Measurements from ENCODE around the gene RASSF7. TPM values are rescaled to one million over a fixed set of nuclear protein-coding genes. Genes with fewer than 3 reads are reported as not detected.
A peak's percentile ranks its signal among the peaks of the same experiment; 100 is the strongest.

RASSF7 gene
- total RNA-seq, 4 donors from 2014 or later = 0.56 to 2.4 (median 0.70) TPM

DNA sequence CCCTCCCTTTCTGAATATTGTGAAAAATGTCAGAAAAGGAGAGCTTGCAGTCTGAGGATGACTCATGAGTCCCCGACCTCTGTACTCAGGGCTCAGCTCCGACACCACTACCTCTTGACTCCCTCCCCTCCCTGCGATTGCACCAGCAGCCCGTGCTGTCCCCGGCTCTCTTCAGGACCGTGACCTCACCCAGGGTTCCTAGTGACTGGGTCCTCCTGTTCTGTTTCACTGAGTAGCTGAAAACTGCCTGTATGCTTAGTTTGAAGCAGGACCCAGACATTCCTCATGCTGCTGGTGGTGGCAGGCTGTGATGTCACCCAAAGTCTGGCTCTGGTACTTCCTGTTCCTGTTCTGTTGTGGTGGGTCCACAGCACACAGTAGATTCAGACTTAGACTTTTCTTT lies 27.2 kb downstream of the RASSF7 start:
- in situ Hi-C loops (cut with MboI; ENCODE audit: low sequenced_read_pairs in 4 of 4) = no loop called here
- TF ChIP-seq, protein P1, sequence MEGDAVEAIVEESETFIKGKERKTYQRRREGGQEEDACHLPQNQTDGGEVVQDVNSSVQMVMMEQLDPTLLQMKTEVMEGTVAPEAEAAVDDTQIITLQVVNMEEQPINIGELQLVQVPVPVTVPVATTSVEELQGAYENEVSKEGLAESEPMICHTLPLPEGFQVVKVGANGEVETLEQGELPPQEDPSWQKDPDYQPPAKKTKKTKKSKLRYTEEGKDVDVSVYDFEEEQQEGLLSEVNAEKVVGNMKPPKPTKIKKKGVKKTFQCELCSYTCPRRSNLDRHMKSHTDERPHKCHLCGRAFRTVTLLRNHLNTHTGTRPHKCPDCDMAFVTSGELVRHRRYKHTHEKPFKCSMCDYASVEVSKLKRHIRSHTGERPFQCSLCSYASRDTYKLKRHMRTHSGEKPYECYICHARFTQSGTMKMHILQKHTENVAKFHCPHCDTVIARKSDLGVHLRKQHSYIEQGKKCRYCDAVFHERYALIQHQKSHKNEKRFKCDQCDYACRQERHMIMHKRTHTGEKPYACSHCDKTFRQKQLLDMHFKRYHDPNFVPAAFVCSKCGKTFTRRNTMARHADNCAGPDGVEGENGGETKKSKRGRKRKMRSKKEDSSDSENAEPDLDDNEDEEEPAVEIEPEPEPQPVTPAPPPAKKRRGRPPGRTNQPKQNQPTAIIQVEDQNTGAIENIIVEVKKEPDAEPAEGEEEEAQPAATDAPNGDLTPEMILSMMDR (IDR thresholded peaks at IDR 0.05 in 4 of 5, conservative IDR thresholded peaks at IDR 0.05 in 1 of 5) = no peak
- no peak for TF ChIP-seq POLR2A (IDR thresholded peaks at IDR 0.05)
- ATAC-seq = peak in 1 of 2 donors; percentile 24
- H3K36me3 ChIP-seq = peaks cover 0 to 64% of the 10 kb centered on the region in 2 donors
- H3K4me3 ChIP-seq = no peak overlapping the region
- no peaks in the 10 kb centered on the region for H3K4me1 ChIP-seq
- H3K27me3 ChIP-seq = no peaks in the 10 kb centered on the region
- no peak overlapping the region for H3K27ac ChIP-seq
- intact Hi-C loops (cut with DNase I; ENCODE audit: low total_unique reads) = no loop called here
- H3K9me3 ChIP-seq = no peaks in the 10 kb centered on the region
- no peak for DNase-seq

DNA sequence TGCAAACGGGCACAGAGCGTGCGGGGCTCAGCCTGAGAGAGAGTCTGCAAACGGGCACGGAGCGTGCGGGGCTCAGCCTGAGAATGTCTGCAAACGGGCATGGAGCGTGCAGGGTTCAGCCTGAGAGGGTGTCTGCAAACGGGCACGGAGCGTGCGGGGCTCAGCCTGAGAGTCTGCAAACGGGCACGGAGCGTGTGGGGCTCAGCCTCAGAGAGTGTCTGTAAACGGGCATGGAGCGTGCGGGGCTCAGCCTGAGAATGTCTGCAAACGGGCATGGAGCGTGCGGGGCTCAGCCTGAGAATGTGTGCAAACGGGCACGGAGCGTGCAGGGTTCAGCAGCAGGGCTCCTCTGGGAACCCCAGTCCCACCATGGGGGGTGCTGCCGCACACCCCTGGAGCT lies 29.0 kb downstream of the RASSF7 start:
- Histone ChIP-seq H3K36me3 (peaks cover 0 to 66% of the 10 kb centered on the region in 2 donors), H3K4me1 (no peaks in the 10 kb centered on the region), H3K27ac (no peak overlapping the region), H3K4me3 (no peak overlapping the region), H3K9me3 (no peaks in the 10 kb centered on the region), H3K27me3 (no peaks in the 10 kb centered on the region)
- TF ChIP-seq, protein P1 (IDR thresholded peaks at IDR 0.05 in 4 of 5, conservative IDR thresholded peaks at IDR 0.05 in 1 of 5) = no peak
- no peak for TF ChIP-seq POLR2A (IDR thresholded peaks at IDR 0.05)
- no peak for DNase-seq
- intact Hi-C loops (cut with DNase I; ENCODE audit: low total_unique reads) = no loop called here
- no peak for ATAC-seq
- in situ Hi-C loops (cut with MboI; ENCODE audit: low sequenced_read_pairs in 4 of 4) = no loop called here

DNA sequence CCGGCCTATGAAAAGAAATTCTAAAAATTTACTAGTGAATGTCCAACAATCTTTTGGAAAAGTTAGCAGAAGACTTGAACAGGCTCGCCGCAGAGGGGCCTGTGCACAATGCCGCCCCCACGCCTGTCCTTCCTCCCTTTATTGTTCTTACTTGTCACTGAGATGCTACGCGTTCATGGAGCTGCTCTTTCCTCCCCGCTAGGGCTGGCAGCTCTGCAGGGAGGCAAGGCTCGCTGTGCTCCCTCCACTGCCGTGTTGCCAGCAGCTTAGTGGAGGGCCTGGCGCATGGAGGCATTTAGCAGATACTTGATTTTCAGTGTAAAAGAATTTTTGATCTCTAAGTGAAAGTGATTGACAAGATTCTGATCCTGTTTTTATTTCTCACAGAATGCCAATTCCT lies 30.2 kb downstream of the RASSF7 start:
- no peak for ATAC-seq
- Histone ChIP-seq H3K9me3 (no peaks in the 10 kb centered on the region), H3K36me3 (peaks cover 0 to 69% of the 10 kb centered on the region in 2 donors), H3K27me3 (no peaks in the 10 kb centered on the region), H3K4me3 (no peak overlapping the region), H3K4me1 (no peaks in the 10 kb centered on the region), H3K27ac (no peak overlapping the region)
- intact Hi-C loops (cut with DNase I; ENCODE audit: low total_unique reads) (no loop called here), in situ Hi-C loops (cut with MboI; ENCODE audit: low sequenced_read_pairs in 4 of 4) (no loop called here)
- no peak for DNase-seq
- TF ChIP-seq POLR2A (IDR thresholded peaks at IDR 0.05) = no peak
- TF ChIP-seq, protein P1 (IDR thresholded peaks at IDR 0.05 in 4 of 5, conservative IDR thresholded peaks at IDR 0.05 in 1 of 5) = no peak

DNA sequence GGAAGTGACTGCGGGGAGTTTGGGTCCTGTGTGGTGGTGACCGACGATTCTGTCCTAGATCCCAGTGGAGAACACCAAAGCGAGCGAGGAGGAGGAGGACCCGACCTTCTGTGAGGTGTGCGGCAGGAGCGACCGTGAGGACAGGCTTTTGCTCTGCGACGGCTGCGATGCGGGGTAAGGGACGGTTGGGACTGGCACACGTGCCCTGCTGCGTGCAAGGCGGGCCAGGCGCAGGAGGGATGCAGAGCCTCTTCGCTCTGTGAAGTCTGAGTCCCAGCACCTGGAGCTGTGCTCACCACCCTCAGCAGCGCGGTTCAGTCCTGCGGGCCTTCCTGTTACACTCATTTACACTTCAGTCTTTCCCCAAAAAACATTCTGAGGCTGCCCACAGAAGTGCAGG lies 31.7 kb downstream of the RASSF7 start:
- H3K4me1 ChIP-seq = no peaks in the 10 kb centered on the region
- DNase-seq (no peak), ATAC-seq (no peak)
- intact Hi-C loops (cut with DNase I; ENCODE audit: low total_unique reads) = no loop called here
- no peak overlapping the region for H3K27ac ChIP-seq
- peaks cover 0 to 70% of the 10 kb centered on the region in 2 donors for H3K36me3 ChIP-seq
- in situ Hi-C loops (cut with MboI; ENCODE audit: low sequenced_read_pairs in 4 of 4) = no loop called here
- TF ChIP-seq POLR2A (IDR thresholded peaks at IDR 0.05) = no peak
- TF ChIP-seq, protein P1 (IDR thresholded peaks at IDR 0.05 in 4 of 5, conservative IDR thresholded peaks at IDR 0.05 in 1 of 5) = no peak
- no peaks in the 10 kb centered on the region for H3K27me3 ChIP-seq
- H3K4me3 ChIP-seq = no peak overlapping the region
- H3K9me3 ChIP-seq = no peaks in the 10 kb centered on the region

DNA sequence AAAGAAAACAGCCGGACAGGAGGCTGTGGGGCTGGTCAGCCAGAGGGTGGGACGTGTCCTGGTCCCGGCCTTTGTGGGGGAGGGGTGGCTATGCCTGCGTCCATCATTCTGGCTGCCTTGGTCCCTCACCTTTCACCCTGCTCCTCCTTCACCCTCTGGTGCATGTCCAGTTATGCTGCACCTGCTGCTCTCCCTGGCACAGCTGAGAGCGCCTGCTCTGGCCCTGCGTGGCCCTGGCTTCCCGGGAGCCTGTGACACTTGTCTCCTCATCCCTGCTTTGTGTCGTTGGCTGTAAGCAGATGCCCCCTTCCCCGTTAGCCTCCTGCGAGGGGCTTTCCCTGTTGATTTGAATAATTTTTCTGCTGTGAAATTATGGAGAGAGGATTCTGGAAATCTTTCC lies 32.1 kb downstream of the RASSF7 start:
- no peak for DNase-seq
- intact Hi-C loops (cut with DNase I; ENCODE audit: low total_unique reads) = no loop called here

More for the DNA sequence above, 32.1 kb downstream of the RASSF7 start:
- in situ Hi-C loops (cut with MboI; ENCODE audit: low sequenced_read_pairs in 4 of 4) = no loop called here
- no peak overlapping the region for H3K27ac ChIP-seq
- no peak for ATAC-seq
- TF ChIP-seq POLR2A (IDR thresholded peaks at IDR 0.05) = no peak
- TF ChIP-seq, protein P1 (IDR thresholded peaks at IDR 0.05 in 4 of 5, conservative IDR thresholded peaks at IDR 0.05 in 1 of 5) = no peak
- H3K36me3 ChIP-seq = peaks cover 0 to 70% of the 10 kb centered on the region in 2 donors
- no peaks in the 10 kb centered on the region for H3K4me1 ChIP-seq
- no peak overlapping the region for H3K4me3 ChIP-seq
- H3K27me3 ChIP-seq = no peaks in the 10 kb centered on the region
- H3K9me3 ChIP-seq = no peaks in the 10 kb centered on the region
